Measurements from ENCODE around the gene TLE2.

DNA sequence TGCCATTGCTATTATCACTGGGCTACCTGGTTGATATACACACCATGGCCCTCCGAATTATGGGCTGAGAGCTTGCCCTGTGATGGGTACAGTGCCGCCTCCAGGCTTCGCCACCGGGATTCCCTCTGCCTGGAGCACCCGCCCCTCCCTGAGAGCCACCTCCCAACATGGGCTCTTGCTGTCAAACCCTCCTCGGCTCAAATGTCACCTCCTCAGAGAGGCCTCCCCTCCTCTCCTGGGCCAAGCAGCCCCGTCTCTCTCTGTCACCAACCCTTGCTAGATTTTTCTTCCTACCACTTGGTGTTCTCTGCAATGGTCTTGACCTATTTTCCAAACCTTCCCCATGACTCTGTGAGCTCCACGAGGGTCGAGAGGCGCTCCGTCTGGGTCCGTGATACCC is 12.2 kb upstream of the TLE2 start:
- TF ChIP-seq, protein P1, sequence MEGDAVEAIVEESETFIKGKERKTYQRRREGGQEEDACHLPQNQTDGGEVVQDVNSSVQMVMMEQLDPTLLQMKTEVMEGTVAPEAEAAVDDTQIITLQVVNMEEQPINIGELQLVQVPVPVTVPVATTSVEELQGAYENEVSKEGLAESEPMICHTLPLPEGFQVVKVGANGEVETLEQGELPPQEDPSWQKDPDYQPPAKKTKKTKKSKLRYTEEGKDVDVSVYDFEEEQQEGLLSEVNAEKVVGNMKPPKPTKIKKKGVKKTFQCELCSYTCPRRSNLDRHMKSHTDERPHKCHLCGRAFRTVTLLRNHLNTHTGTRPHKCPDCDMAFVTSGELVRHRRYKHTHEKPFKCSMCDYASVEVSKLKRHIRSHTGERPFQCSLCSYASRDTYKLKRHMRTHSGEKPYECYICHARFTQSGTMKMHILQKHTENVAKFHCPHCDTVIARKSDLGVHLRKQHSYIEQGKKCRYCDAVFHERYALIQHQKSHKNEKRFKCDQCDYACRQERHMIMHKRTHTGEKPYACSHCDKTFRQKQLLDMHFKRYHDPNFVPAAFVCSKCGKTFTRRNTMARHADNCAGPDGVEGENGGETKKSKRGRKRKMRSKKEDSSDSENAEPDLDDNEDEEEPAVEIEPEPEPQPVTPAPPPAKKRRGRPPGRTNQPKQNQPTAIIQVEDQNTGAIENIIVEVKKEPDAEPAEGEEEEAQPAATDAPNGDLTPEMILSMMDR (IDR thresholded peaks at IDR 0.05; ENCODE audit: borderline replicate concordance, extremely low read depth, low read length, poor library complexity, severe bottlenecking) = no peak
- no peak for TF ChIP-seq EZH2 (IDR thresholded peaks at IDR 0.05; ENCODE audit: borderline replicate concordance, low read depth, low read length, severe bottlenecking)

Measured in DND-41 (cell line).